Lung (tissue), 12 donors: ENCODE results near the gene SUSD4. TPM values are rescaled to one million over a fixed set of nuclear protein-coding genes. Genes with fewer than 3 reads are reported as not detected.

ENCODE experiments used
- ATAC-seq: fragments of 200-7000 bp; cut with Tn5 transposase; one replicate; pipeline ENCODE4 v1.9.1; 2020; ENCODE audit warnings: moderate number of reproducible peaks; ENCODE audit not compliant: insufficient read depth, low FRiP score
- DNase-seq, 3 donors: peaks; one replicate each; pipeline ENCODE4 v3.0.0-alpha.2; 2013 to 2017
- H3K27ac ChIP-seq, 2 donors: one replicate each; pipeline ENCODE4 v1.5.1; 2013; ENCODE audit warnings: mild to moderate bottlenecking in 2 of 2, moderate library complexity in 2 of 2, control low read depth in 1 of 2, inconsistent platforms in 1 of 2, low read depth in 1 of 2, low read length in 1 of 2
- H3K27me3 ChIP-seq, 3 donors: one replicate each; pipeline ENCODE4 v1.5.1; 2013; ENCODE audit warnings: low read length in 2 of 3; ENCODE audit not compliant: control insufficient read depth in 3 of 3, insufficient read depth in 3 of 3
- H3K36me3 ChIP-seq, 4 donors: one replicate each; pipeline ENCODE4 v1.5.1; 2013; ENCODE audit warnings: low read length in 4 of 4, mild to moderate bottlenecking in 1 of 4, moderate library complexity in 1 of 4; ENCODE audit not compliant: control insufficient read depth in 4 of 4, insufficient read depth in 4 of 4
- H3K4me1 ChIP-seq, 5 donors: one replicate each; pipeline ENCODE4 v1.5.1; 2013; ENCODE audit warnings: low read length in 5 of 5, mild to moderate bottlenecking in 2 of 5, moderate library complexity in 1 of 5; ENCODE audit not compliant: control insufficient read depth in 5 of 5, insufficient read depth in 5 of 5
- H3K4me3 ChIP-seq: one replicate; pipeline ENCODE4 v1.5.1; 2013; ENCODE audit warnings: mild to moderate bottlenecking, control low read depth, moderate library complexity
- H3K9ac ChIP-seq, 2 donors: one replicate each; pipeline ENCODE4 v1.5.1; 2013; ENCODE audit warnings: low read length in 2 of 2, control low read depth in 1 of 2; ENCODE audit not compliant: insufficient read depth in 1 of 2
- H3K9me3 ChIP-seq, 4 donors: one replicate each; pipeline ENCODE4 v1.5.1; 2013; ENCODE audit warnings: low read length in 3 of 4, mild to moderate bottlenecking in 1 of 4, moderate library complexity in 1 of 4; ENCODE audit not compliant: control insufficient read depth in 4 of 4, insufficient read depth in 3 of 4
- CTCF ChIP-seq: IDR thresholded peaks from 2 replicates; pipeline ENCODE4 v1.5.1; 2012; ENCODE audit warnings: mild to moderate bottlenecking; ENCODE audit errors: control extremely low read depth, extremely low read depth
- WGBS, 2 donors: extraction: QIAGEN DNeasy Blood & Tissue Kit; methylation state at CpG; one replicate each; pipeline ENCODE4 v1.1.7; 2013; 5-methylcytosine and 5-hydroxymethylcytosine counted together
- polyA plus RNA-seq, 2 donors: library from polyadenylated mRNA; stranded (reverse); fragments of 200-250 nt; gene quantifications; one replicate each; pipeline ENCODE4 v1.2.1, GENCODE V29; 2013
- total RNA-seq, 2 donors: library from RNA; depleted of rRNA in 1 of 2; stranded (reverse); fragments of >200 nt in 1 of 2; gene quantifications; one replicate each; pipeline ENCODE4 v1.2.1, GENCODE V29; 2014 to 2021
- donor health status: control.
- donor health status: control.
- donor health status: Bipolar disorder and iron deficiency.
- donor health status: healthy.
- donor health status: DM: yes; HTN: yes; CAD: no.

SUSD4 gene
- total and polyA plus RNA-seq, 4 donors, result 2.8 to 17.0 (median 4.9) TPM

GRCh38 chr1:223297800-223298199 is 66.2 kb downstream of the SUSD4 start:
- H3K9me3 ChIP-seq, result peaks cover 0 to 4% (median 0%) of the 10 kb centered on the region in 4 donors
- no peaks in the 10 kb centered on the region for H3K27me3 ChIP-seq
- H3K36me3 ChIP-seq, result no peaks in the 10 kb centered on the region
- ATAC-seq (no peak), DNase-seq (no peak)
- TF ChIP-seq CTCF, result no peak
- no peak overlapping the region for H3K4me3 ChIP-seq
- H3K27ac ChIP-seq, result no peak overlapping the region
- 97 to 100% methylated on average over 1 of the region's 1 CpG for WGBS, 2 donors
- H3K9ac ChIP-seq, result no peak overlapping the region
- H3K4me1 ChIP-seq, result no peaks in the 10 kb centered on the region

- DNase-seq, result no peak
Observed at GRCh38 chr1:223291796-223292195, 72.2 kb downstream of the SUSD4 start.

DNA sequence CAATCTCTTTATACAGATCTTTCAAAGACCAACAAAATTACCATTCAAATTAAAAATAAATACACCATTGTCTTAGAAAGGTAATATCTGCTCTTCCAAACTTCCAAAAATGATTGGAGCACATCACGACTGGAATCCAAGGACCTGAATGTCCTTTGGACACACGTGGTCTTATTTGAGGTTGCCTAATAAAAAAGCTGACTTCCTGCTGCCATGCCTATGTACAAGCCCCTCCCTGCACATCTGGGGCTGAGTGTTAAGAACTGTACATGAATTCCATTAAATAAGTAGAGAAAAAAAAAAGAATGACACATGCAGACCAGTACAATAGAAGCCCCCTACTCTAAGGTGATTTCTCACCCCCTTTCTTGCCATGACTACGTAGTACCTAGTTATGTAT is 73.6 kb downstream of the SUSD4 start:
- no peaks in the 10 kb centered on the region for H3K36me3 ChIP-seq
- 59 to 60% methylated on average over 3 of the region's 3 CpGs for WGBS, 2 donors
- DNase-seq, result no peak
- H3K27ac ChIP-seq, result no peak overlapping the region
- ATAC-seq, result no peak
- no peak overlapping the region for H3K9ac ChIP-seq
- no peak overlapping the region for H3K4me3 ChIP-seq
- H3K4me1 ChIP-seq, result no peaks in the 10 kb centered on the region
- H3K27me3 ChIP-seq, result no peaks in the 10 kb centered on the region
- no peak for TF ChIP-seq CTCF
- no peaks in the 10 kb centered on the region for H3K9me3 ChIP-seq

More at GRCh38 chr1:223291796-223292195, 72.2 kb downstream of the SUSD4 start:
- peaks cover 0 to 2% (median 0%) of the 10 kb centered on the region in 4 donors for H3K9me3 ChIP-seq
- H3K27me3 ChIP-seq, result no peaks in the 10 kb centered on the region
- no peaks in the 10 kb centered on the region for H3K4me1 ChIP-seq
- H3K36me3 ChIP-seq, result no peaks in the 10 kb centered on the region
- TF ChIP-seq CTCF, result no peak
- no peak for ATAC-seq
- H3K9ac ChIP-seq, result no peak overlapping the region
- no peak overlapping the region for H3K4me3 ChIP-seq
- H3K27ac ChIP-seq, result no peak overlapping the region
- WGBS, 2 donors, result 79 to 82% methylated on average over 2 of the region's 2 CpGs

- no peaks in the 10 kb centered on the region for H3K9me3 ChIP-seq
- H3K27ac ChIP-seq, result no peak overlapping the region
- ATAC-seq (no peak), DNase-seq (no peak)
- 86 to 88% methylated on average over 3 of the region's 3 CpGs for WGBS, 2 donors
- H3K9ac ChIP-seq, result no peak overlapping the region
- no peaks in the 10 kb centered on the region for H3K27me3 ChIP-seq
- no peak overlapping the region for H3K4me3 ChIP-seq
- H3K4me1 ChIP-seq, result no peaks in the 10 kb centered on the region
- H3K36me3 ChIP-seq, result no peaks in the 10 kb centered on the region
- TF ChIP-seq CTCF, result no peak
Observed at GRCh38 chr1:223289621-223290020, 74.4 kb downstream of the SUSD4 start.
